IMR-90 (cell line): ENCODE measurements around the gene DSCAM. TPM values are rescaled to one million over a fixed set of nuclear protein-coding genes. Genes with fewer than 3 reads are reported as not detected.

Source experiments
- ATAC-seq: fragments of 200-7000 bp; cut with Tn5 transposase; 2 replicates; pipeline ENCODE4 v1.9.1; 2020; ENCODE audit warnings: low read depth, mild to moderate bottlenecking, moderate library complexity
- BruUV-seq: library from RNA; stranded (reverse); fragments of 400-500 nt; replicated peaks from 2 replicates; lab custom pipeline; 2021; lab: Mats Ljungman, UMichigan
- CTCF ChIA-PET: fragments of 300-600 bp; formaldehyde crosslinking; extraction: SDS; loops from one replicate; lab custom pipeline; 2021; ENCODE audit warnings: antibody characterized with exemption; lab: Yijun Ruan, JAX
- POLR2A ChIA-PET: fragments of 300-600 bp; sonication (Branson Sonifier 250); formaldehyde crosslinking; loops from one replicate; lab custom pipeline; 2022; ENCODE audit warnings: antibody characterized with exemption; ENCODE audit not compliant: unreplicated experiment; lab: Charles Lee
- DNase-seq: peaks from one replicate; pipeline ENCODE4 v3.0.0; 2013
- H2AFZ ChIP-seq: replicated peaks from 2 replicates; pipeline ENCODE3; 2013; ENCODE audit warnings: low read length, mild to moderate bottlenecking; ENCODE audit not compliant: poor library complexity
- H2AK5ac ChIP-seq: 2 replicates; pipeline ENCODE4 v1.6.1; 2013; ENCODE audit warnings: low read depth, low read length, inconsistent platforms
- H2AK9ac ChIP-seq: replicated peaks from 2 replicates; pipeline ENCODE3; 2013; ENCODE audit warnings: mild to moderate bottlenecking, low read depth, low read length, moderate library complexity; ENCODE audit not compliant: poor library complexity
- H2BK120ac ChIP-seq: 2 replicates; pipeline ENCODE4 v1.6.1; 2013; ENCODE audit warnings: low read depth, low read length, inconsistent platforms
- H2BK15ac ChIP-seq: 3 replicates; pipeline ENCODE4 v1.6.1; 2013; ENCODE audit warnings: low read depth, low read length, inconsistent platforms
- H2BK20ac ChIP-seq: 2 replicates; pipeline ENCODE4 v1.6.1; 2013; ENCODE audit warnings: low read depth, mild to moderate bottlenecking, inconsistent platforms, low read length, moderate library complexity
- H2BK5ac ChIP-seq: 2 replicates; pipeline ENCODE4 v1.6.1; 2013; ENCODE audit warnings: mild to moderate bottlenecking, low read depth, low read length, inconsistent platforms; ENCODE audit not compliant: poor library complexity, severe bottlenecking
- H3K14ac ChIP-seq: replicated peaks from 2 replicates; pipeline ENCODE4 v1.6.1; 2013; ENCODE audit warnings: low read depth, low read length, inconsistent platforms
- H3K18ac ChIP-seq: 2 replicates; pipeline ENCODE4 v1.6.1; 2013; ENCODE audit warnings: low read depth, low read length, control low read depth
- H3K23ac ChIP-seq: 2 replicates; pipeline ENCODE4 v1.6.1; 2013; ENCODE audit warnings: low read depth, low read length, inconsistent platforms
- H3K27ac ChIP-seq: 2 replicates; pipeline ENCODE4 v1.5.1; 2013; ENCODE audit warnings: mild to moderate bottlenecking, control low read depth, low read length; ENCODE audit not compliant: insufficient read depth
- H3K27me3 ChIP-seq: 2 replicates; pipeline ENCODE4 v1.6.1; 2013; ENCODE audit warnings: low read length; ENCODE audit not compliant: control insufficient read depth, insufficient read depth
- H3K36me3 ChIP-seq: 2 replicates; pipeline ENCODE4 v1.6.1; 2013; ENCODE audit warnings: low read length, mixed read lengths; ENCODE audit not compliant: control insufficient read depth, insufficient read depth
- H3K4ac ChIP-seq: 2 replicates; pipeline ENCODE4 v1.6.1; 2013; ENCODE audit warnings: low read depth, low read length, inconsistent platforms
- H3K4me1 ChIP-seq: 2 replicates; pipeline ENCODE4 v1.6.1; 2013; ENCODE audit warnings: low read length, mixed read lengths; ENCODE audit not compliant: control insufficient read depth, insufficient read depth
- H3K4me2 ChIP-seq: 2 replicates; pipeline ENCODE4 v1.6.1; 2013; ENCODE audit warnings: low read depth, mild to moderate bottlenecking, control low read depth, low read length, moderate library complexity
- H3K4me3 ChIP-seq: 2 replicates; pipeline ENCODE4 v1.5.1; 2013; ENCODE audit warnings: low read depth, mild to moderate bottlenecking, control low read depth, low read length, moderate library complexity; ENCODE audit not compliant: insufficient read depth
- H3K56ac ChIP-seq: 2 replicates; pipeline ENCODE4 v1.6.1; 2013; ENCODE audit warnings: low read length, inconsistent platforms; ENCODE audit not compliant: insufficient read depth; ENCODE audit errors: extremely low read depth
- H3K79me1 ChIP-seq, 2 experiments: 2 replicates each; pipeline ENCODE4 v1.6.1; 2013; ENCODE audit warnings: low read length in 2 of 2, inconsistent platforms in 1 of 2, low read depth in 1 of 2
- H3K9ac ChIP-seq: 2 replicates; pipeline ENCODE4 v1.6.1; 2013; ENCODE audit warnings: low read depth, low read length, control low read depth
- H3K9me1 ChIP-seq: 2 replicates; pipeline ENCODE4 v1.6.1; 2013; ENCODE audit warnings: low read length, inconsistent platforms; ENCODE audit not compliant: insufficient read depth
- H3K9me3 ChIP-seq: 2 replicates; pipeline ENCODE4 v1.6.1; 2013; ENCODE audit warnings: low read length; ENCODE audit not compliant: control insufficient read depth, insufficient read depth
- H4K20me1 ChIP-seq: 2 replicates; pipeline ENCODE4 v1.6.1; 2013; ENCODE audit warnings: low read length, inconsistent platforms; ENCODE audit not compliant: insufficient read depth
- H4K5ac ChIP-seq: 2 replicates; pipeline ENCODE4 v1.6.1; 2013; ENCODE audit warnings: mild to moderate bottlenecking, low read depth, low read length, control low read depth
- H4K8ac ChIP-seq, 2 experiments: 2 replicates each; pipeline ENCODE4 v1.6.1; 2013; ENCODE audit warnings: low read depth in 2 of 2, low read length in 2 of 2, control low read depth in 1 of 2, inconsistent platforms in 1 of 2
- H4K91ac ChIP-seq: 2 replicates; pipeline ENCODE4 v1.6.1; 2013; ENCODE audit warnings: low read depth, low read length, inconsistent platforms; ENCODE audit not compliant: insufficient read depth
- CEBPB ChIP-seq: IDR thresholded peaks from 2 replicates; pipeline ENCODE4 v1.6.1; 2012; ENCODE audit warnings: low read depth, low read length, improper control_type of control experiment
- ELK1 ChIP-seq: fragments of 150-350 bp; IDR thresholded peaks from 2 replicates; pipeline ENCODE4 v1.6.1; 2016; ENCODE audit warnings: low read depth, mild to moderate bottlenecking, low read length, moderate library complexity, borderline replicate concordance
- FOS ChIP-seq: fragments of 150-350 bp; IDR thresholded peaks from 2 replicates; pipeline ENCODE4 v1.6.1; 2016; ENCODE audit warnings: low read depth, low read length
- RAD21 ChIP-seq: IDR thresholded peaks from 2 replicates; pipeline ENCODE4 v1.6.1; 2012; ENCODE audit warnings: low read length, improper control_type of control experiment
- RCOR1 ChIP-seq: IDR thresholded peaks from 2 replicates; pipeline ENCODE4 v1.6.1; 2012; ENCODE audit warnings: mild to moderate bottlenecking, low read length, improper control_type of control experiment; ENCODE audit not compliant: insufficient replicate concordance
- SMC3 ChIP-seq: fragments of 150-350 bp; IDR thresholded peaks from 2 replicates; pipeline ENCODE4 v1.6.1; 2016; ENCODE audit warnings: low read depth, mild to moderate bottlenecking, antibody characterized with exemption, low read length, moderate library complexity
- WGBS, 2 experiments: methylation state at CpG; one replicate each; pipeline versions ENCODE4 v1.1.5 to v1.1.7; 2013; ENCODE audit warnings: missing lambda C conversion rate in 2 of 2; ENCODE audit not compliant: insufficient read length in 1 of 2; ENCODE audit errors: extremely low coverage in 2 of 2; 5-methylcytosine and 5-hydroxymethylcytosine counted together
- dilution Hi-C: fragments of 300-500 bp; cut with HindIII; formaldehyde crosslinking; loops from one replicate; pipeline ENCODE4 v1.14.3; 2018; ENCODE audit warnings: low sequenced_read_pairs; ENCODE audit not compliant: unreplicated experiment
- in situ Hi-C: fragments of 300-500 bp; cut with MboI; formaldehyde crosslinking; loops from 3 replicates; pipeline ENCODE4 v1.14.3; 2019; ENCODE audit warnings: low sequenced_read_pairs, inconsistent platforms, mixed read lengths
- intact Hi-C: fragments of 100-400 bp; cut with micrococcal nuclease; formaldehyde crosslinking; loops from 2 replicates; pipeline ENCODE4 v1.10.0; 2022
- polyA plus RNA-seq, 3 experiments: library from polyadenylated mRNA; depleted of rRNA; stranded (reverse); fragments of >200 nt; gene quantifications; 2 replicates each; pipeline ENCODE4 v1.2.3, GENCODE V29; 2012; ENCODE audit warnings: low replicate concordance in 1 of 3
- total RNA-seq: library from RNA; depleted of rRNA; stranded (reverse); fragments of >200 nt; gene quantifications from 2 replicates; pipeline ENCODE4 v1.2.3, GENCODE V29; 2012

Gene DSCAM
- total and polyA plus RNA-seq, 2 of the 4 experiments (the other 2 are of a cell fraction) = under 0.01 to 0.02 TPM

- ChIA-PET CTCF (no interaction called here), POLR2A (no interaction called here)
- no peaks in the 10 kb centered on the region for H4K20me1 ChIP-seq
- no peak overlapping the region for H2AK5ac ChIP-seq
- H3K9me1 ChIP-seq = no peaks in the 10 kb centered on the region
- no peak overlapping the region for H4K91ac ChIP-seq
- H2BK15ac ChIP-seq = no peak overlapping the region
- no peak overlapping the region for H3K4me3 ChIP-seq
- H2BK120ac ChIP-seq = no peak overlapping the region
- no peak overlapping the region for H3K9ac ChIP-seq
- H3K14ac ChIP-seq = no peak overlapping the region
- WGBS, 2 experiments = 6% methylated on average over 3 of the region's 15 CpGs; no CpG with 5 or more reads in 1 of the 2 experiments
- TF ChIP-seq RCOR1 (no peak), SMC3 (no peak), ELK1 (no peak), CEBPB (peak; percentile 66), FOS (no peak), RAD21 (no peak)
- H4K8ac ChIP-seq = no peak overlapping the region
- in situ Hi-C loops = no loop called here
- H3K79me1 ChIP-seq = no peaks in the 10 kb centered on the region
- H2AK9ac ChIP-seq = no peak overlapping the region
- BruUV-seq = no TSS peak
- intact Hi-C loops = no loop called here
- no peak overlapping the region for H3K27ac ChIP-seq
- H3K27me3 ChIP-seq = no peaks in the 10 kb centered on the region
- H3K18ac ChIP-seq = no peak overlapping the region
- DNase-seq (no peak), ATAC-seq (no peak)
- no peak overlapping the region for H3K4ac ChIP-seq
- no peak overlapping the region for H3K56ac ChIP-seq
- dilution Hi-C loops = no loop called here
- H4K5ac ChIP-seq = no peak overlapping the region
- H2BK5ac ChIP-seq = no peak overlapping the region
- H2AFZ ChIP-seq = no peak overlapping the region
- no peak overlapping the region; the same call in 1 of the 2 replicates for H3K4me2 ChIP-seq
- no peak overlapping the region for H3K23ac ChIP-seq
- no peaks in the 10 kb centered on the region for H3K4me1 ChIP-seq
- H2BK20ac ChIP-seq = no peak overlapping the region
- H3K36me3 ChIP-seq = no peaks in the 10 kb centered on the region
- peaks cover 19% of the 10 kb centered on the region for H3K9me3 ChIP-seq
Observed at GRCh38 chr21:40840401-40841125, 6.4 kb downstream of the DSCAM start.
